ENCODE results near the gene ABI1.

ABI1 gene

DNA sequence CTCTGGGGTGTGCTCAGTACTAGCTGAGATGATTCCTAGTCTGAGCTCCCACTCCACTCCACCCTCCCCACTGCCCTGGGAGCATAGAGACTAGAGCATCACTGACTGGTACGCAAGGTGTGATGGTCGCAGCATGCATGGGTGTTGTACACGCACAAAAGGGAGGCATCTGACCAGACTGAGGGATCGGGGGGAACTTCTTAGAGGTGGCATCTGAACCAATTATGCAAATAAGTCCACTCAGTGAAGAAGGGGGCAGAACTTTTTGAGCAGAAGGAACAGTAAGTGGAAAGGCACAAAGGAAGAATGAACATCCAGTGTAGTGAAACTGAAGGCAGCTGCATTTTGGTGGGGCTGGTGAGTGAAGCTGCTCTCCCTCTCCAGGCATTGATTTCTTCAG, 137.7 kb downstream of the ABI1 start:
- TF ChIP-seq, protein P1, sequence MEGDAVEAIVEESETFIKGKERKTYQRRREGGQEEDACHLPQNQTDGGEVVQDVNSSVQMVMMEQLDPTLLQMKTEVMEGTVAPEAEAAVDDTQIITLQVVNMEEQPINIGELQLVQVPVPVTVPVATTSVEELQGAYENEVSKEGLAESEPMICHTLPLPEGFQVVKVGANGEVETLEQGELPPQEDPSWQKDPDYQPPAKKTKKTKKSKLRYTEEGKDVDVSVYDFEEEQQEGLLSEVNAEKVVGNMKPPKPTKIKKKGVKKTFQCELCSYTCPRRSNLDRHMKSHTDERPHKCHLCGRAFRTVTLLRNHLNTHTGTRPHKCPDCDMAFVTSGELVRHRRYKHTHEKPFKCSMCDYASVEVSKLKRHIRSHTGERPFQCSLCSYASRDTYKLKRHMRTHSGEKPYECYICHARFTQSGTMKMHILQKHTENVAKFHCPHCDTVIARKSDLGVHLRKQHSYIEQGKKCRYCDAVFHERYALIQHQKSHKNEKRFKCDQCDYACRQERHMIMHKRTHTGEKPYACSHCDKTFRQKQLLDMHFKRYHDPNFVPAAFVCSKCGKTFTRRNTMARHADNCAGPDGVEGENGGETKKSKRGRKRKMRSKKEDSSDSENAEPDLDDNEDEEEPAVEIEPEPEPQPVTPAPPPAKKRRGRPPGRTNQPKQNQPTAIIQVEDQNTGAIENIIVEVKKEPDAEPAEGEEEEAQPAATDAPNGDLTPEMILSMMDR (IDR thresholded peaks at IDR 0.05; ENCODE audit: extremely low read depth, missing control alignments) = no peak
- no peak for DNase-seq (ENCODE audit: low spot score)

DNA sequence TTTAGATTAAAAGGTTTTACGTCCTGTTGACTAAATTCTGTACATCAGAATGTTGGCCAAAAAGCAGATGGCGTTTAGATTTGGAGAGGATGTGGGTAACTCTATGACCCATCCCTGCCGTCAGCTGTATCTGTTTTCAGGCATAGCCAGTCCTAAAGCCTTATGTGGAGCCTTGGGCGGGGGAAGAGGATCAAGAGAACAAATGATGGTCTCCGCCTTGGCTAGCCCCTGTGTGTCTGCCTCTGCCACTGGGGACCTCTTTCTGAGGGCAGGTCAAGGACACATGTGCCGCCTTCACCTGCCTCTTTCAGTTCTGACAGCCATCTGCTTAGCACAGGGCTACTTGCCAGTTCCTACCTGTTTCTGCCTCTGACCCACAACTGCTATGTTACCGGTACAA, 139.2 kb downstream of the ABI1 start:
- TF ChIP-seq, protein P1 (IDR thresholded peaks at IDR 0.05; ENCODE audit: extremely low read depth, missing control alignments) = no peak

DNA sequence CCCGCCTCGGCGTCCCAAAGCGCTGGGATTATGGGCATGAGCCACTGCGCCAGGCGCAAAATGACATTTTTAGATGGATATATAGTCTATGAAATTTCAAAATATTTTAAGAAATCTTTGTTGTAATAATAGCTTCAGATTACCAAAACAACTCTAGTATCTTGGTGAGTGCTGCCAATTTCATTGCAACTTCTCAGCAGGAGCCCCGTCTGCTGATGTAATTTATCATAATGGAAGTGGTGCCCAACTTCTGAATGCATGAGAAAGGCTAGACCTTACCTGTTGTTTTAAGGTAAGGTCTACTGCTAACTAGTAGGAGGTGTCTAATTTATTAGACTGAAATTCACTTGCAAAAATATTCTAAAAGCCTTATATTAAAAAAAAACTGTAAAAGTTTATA, 143.3 kb downstream of the ABI1 start:
- DNase-seq (ENCODE audit: low spot score) = no peak
- TF ChIP-seq, protein P1 (IDR thresholded peaks at IDR 0.05; ENCODE audit: extremely low read depth, missing control alignments) = no peak

More for the DNA sequence above, 139.2 kb downstream of the ABI1 start:
- no peak for DNase-seq (ENCODE audit: low spot score)

DNA sequence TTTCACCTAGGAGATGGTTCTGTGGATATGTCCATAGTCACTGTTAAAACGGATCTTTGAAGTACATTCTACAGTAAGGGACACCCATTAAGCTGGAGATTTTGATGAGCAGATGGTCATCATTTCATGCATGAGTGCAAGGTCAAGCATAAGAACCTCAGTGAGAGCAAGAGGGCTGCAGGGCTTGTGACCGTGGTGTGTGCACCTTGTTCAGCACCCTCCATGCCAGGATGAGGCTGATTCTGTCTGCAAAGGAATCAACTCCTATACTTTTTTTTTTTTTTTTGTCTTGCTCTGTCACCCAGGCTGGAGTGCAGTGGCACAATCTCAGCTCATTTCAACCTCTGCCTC, 145.6 kb downstream of the ABI1 start:
- TF ChIP-seq, protein P1 (IDR thresholded peaks at IDR 0.05; ENCODE audit: extremely low read depth, missing control alignments) = no peak
- no peak for DNase-seq (ENCODE audit: low spot score)

DNA sequence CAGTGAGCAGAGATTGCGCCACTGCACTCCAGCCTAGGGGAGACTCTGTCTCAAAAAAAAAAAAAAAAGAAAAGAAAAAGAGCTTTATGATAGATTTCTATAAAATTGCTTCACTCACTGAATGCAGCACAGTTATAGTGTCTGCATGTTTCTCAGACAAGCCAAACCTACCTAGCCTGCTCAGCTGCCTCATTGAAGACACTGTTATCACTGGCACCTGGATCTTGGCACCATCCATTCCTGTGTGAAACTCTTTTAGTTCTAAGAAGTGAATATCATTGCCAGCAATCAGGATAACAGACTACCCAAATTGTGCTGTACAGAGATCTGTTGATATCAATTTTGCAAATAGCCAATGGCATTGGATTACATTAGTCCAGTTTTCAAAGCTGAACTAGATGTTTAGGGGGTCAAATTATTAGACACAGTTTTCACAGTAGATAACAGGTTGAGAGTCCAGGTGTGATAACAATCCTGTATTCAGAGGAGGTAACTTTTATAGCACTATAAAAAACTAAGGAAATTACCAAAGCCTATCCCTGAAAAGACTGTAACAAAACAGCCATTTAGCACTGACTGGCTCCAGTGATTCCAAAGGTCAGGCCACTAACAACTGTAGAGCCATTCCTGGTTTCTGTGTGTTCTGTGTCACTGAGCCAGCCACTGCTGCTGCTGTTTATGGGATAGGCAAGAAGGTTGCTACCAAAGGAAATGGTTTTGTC, 146.2 kb downstream of the ABI1 start:
- no peak for DNase-seq (ENCODE audit: low spot score)

DNA sequence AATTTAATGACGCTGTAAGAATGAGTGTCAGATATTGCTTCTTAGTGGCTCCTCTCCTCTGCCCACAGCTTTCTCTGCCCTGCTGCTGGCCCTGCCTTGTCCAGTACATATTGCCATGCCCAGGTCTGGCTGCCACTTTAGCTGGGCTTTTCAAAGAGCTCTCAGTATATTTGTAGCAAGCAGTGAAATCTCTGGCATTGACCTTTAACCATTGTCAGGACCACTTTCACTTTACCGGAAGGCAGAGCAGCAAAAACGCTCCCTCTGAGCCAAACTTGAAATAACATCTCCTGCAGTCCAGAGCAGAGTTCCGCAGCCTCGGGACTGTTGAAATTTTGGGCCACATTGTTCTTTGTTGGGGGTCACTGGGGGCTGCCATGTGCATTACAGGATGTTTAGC, 149.4 kb downstream of the ABI1 start:
- no peak for DNase-seq (ENCODE audit: low spot score)
- TF ChIP-seq, protein P1 (IDR thresholded peaks at IDR 0.05; ENCODE audit: extremely low read depth, missing control alignments) = no peak

More for the DNA sequence above, 146.2 kb downstream of the ABI1 start:
- TF ChIP-seq, protein P1 (IDR thresholded peaks at IDR 0.05; ENCODE audit: extremely low read depth, missing control alignments) = no peak

DNA sequence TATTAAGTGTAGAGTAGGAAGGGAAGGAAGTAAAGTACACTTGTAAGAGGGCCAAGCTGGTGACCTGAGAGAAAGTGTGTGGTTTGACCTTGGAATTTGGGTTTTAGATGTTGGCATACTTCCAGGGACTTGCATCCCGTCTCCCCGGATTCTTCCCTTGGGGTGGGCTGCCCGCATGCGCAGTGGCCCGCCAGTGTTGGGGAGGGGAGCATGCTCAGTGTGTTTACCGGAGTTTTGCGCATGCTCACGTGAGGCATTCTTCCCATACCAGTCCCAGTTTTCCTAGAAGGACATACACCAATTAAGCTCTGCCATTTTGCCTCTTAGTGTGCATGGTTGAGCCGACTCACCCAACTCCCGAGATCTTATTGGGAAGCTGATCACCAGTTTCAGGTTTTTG, 153.8 kb downstream of the ABI1 start:
- TF ChIP-seq, protein P1 (IDR thresholded peaks at IDR 0.05; ENCODE audit: extremely low read depth, missing control alignments) = no peak
- DNase-seq (ENCODE audit: low spot score) = no peak

All from GM20000 (cell line).